Peyer's patch (tissue), 4 donors: ENCODE data around the gene CA7. TPM values are rescaled to one million over a fixed set of nuclear protein-coding genes. Genes with fewer than 3 reads are reported as not detected.
A peak's percentile ranks its signal among the peaks of the same experiment; 100 is the strongest.
"Not testable (repeated sequence)": the region's sequence is repeated elsewhere in the genome, so short reads cannot be mapped to it uniquely, and the experiment has no call there.

Experiments
- DNase-seq, 3 donors: peaks; one replicate each; pipeline ENCODE4 v3.0.0-alpha.2; 2017 to 2019
- H3K27ac ChIP-seq, 4 donors: fragments of 200-600 bp; sonication (generic); one replicate each; pipeline ENCODE4 v1.5.1; 2016 to 2019
- H3K27me3 ChIP-seq, 2 donors: fragments of 200-600 bp; sonication (generic); one replicate each; pipeline ENCODE4 v1.5.1; 2019
- H3K36me3 ChIP-seq, 3 donors: fragments of 200-600 bp; sonication (generic); one replicate each; pipeline ENCODE4 v1.5.1; 2016 to 2019
- H3K4me1 ChIP-seq, 4 donors: fragments of 200-600 bp; sonication (generic); one replicate each; pipeline ENCODE4 v1.5.1; 2016 to 2019
- H3K4me3 ChIP-seq, 4 donors: fragments of 200-600 bp; sonication (generic); 1 replicate in 3 of 4; 2 replicates in 1 of 4; pipeline ENCODE4 v1.5.1; 2016 to 2019; ENCODE audit warnings: mild to moderate bottlenecking in 1 of 4
- H3K9me3 ChIP-seq, 4 donors: fragments of 200-600 bp; sonication (generic); one replicate each; pipeline ENCODE4 v1.5.1; 2016 to 2019; ENCODE audit warnings: mild to moderate bottlenecking in 1 of 4
- POLR2A ChIP-seq, 2 donors: fragments of 450-650 bp; IDR thresholded peaks; one replicate each; pipeline ENCODE4 v1.5.1; 2017; ENCODE audit warnings: antibody characterized with exemption in 2 of 2, mild to moderate bottlenecking in 2 of 2, moderate library complexity in 2 of 2
- total RNA-seq, 4 donors: library from RNA; depleted of rRNA; stranded (reverse); fragments of >200 nt; gene quantifications; one replicate each; pipeline ENCODE4 v1.1.0, GENCODE V29; 2016
- TF ChIP-seq, protein P1 (sequence below), 6 experiments: fragments of 450-650 bp in 4 of 6; fragments of 200-600 bp in 2 of 6; sonication (generic) in 1 of 6; IDR thresholded peaks; one replicate each; pipeline ENCODE4 v1.5.1; 2017 to 2019; ENCODE audit warnings: antibody characterized with exemption in 6 of 6, mild to moderate bottlenecking in 3 of 6, moderate library complexity in 1 of 6

The CA7 gene
- total RNA-seq, 4 donors from 2014 or later: 13.2 to 59.4 (median 32.2) TPM

DNA sequence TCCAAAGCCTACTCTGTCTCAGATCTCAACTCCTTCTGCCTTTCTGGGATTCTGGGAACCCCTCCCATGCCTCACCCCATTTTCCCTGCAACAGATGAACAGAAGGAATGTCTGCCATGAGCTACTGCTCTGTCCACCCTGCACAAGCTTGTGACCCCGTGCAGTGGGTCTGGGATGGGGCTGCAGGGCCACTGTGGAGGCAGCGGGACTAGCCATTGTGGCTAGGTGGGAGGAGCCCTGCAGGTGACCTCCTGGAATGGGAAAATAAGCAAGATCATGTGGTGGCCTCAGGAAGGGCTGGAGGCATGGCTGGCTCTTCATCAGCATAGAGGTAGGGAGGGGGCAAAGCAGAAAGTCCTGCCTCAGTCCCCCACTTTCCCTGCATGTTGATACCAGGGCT, 49.8 kb downstream of the CA7 start:
- peaks cover 3 to 20% (median 4%) of the 10 kb centered on the region in 4 donors for H3K4me1 ChIP-seq
- no peaks in the 10 kb centered on the region for H3K27me3 ChIP-seq
- no peak for TF ChIP-seq POLR2A (IDR thresholded peaks at IDR 0.05)
- H3K27ac ChIP-seq: no peak overlapping the region
- no peak for DNase-seq
- no peaks in the 10 kb centered on the region for H3K9me3 ChIP-seq
- H3K4me3 ChIP-seq: no peak overlapping the region
- no peaks in the 10 kb centered on the region for H3K36me3 ChIP-seq

DNA sequence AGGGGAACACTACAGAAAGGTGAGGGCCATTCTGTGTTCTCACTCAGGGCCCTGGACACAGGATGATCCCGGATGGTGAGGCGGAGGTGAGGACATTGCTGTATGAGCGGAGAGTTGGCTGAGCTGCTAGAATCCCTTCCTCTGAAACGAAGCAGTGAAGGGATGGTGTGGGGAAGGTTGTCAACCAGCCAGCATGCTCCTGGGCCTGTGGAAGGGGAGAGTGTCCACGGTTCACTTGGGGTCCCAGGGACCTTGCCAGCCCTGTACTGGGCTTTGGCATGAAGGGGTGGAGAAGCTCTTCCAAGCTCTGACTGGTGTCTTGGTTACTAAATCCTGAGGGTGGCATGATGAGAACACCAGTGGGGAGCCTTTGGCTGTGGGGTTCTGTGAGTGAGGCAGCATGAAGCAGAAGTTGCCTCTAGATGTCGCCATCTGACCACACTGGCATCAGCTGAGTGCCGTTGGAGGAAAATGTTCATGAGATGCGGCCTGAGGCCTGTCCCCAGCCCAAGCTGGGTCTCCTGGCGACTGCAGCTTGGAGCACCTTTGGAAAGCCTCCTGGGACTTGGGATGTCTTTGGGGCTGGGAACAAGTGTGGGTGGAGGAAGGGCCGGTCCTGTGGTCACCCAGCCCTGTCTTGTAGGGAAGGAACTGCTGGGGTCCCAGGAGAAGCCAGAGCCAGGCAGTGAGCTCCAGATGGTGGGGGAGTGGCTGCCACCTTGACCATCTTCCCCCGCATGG, 50.9 kb downstream of the CA7 start:
- Histone ChIP-seq H3K27ac (peak overlapping the region in 3 of 4 donors; percentile 54 to 82 (median 71)), H3K36me3 (no peaks in the 10 kb centered on the region), H3K4me1 (peaks cover 3 to 31% (median 10%) of the 10 kb centered on the region in 4 donors), H3K9me3 (no peaks in the 10 kb centered on the region), H3K4me3 (no peak overlapping the region), H3K27me3 (no peaks in the 10 kb centered on the region)
- TF ChIP-seq, protein P1, sequence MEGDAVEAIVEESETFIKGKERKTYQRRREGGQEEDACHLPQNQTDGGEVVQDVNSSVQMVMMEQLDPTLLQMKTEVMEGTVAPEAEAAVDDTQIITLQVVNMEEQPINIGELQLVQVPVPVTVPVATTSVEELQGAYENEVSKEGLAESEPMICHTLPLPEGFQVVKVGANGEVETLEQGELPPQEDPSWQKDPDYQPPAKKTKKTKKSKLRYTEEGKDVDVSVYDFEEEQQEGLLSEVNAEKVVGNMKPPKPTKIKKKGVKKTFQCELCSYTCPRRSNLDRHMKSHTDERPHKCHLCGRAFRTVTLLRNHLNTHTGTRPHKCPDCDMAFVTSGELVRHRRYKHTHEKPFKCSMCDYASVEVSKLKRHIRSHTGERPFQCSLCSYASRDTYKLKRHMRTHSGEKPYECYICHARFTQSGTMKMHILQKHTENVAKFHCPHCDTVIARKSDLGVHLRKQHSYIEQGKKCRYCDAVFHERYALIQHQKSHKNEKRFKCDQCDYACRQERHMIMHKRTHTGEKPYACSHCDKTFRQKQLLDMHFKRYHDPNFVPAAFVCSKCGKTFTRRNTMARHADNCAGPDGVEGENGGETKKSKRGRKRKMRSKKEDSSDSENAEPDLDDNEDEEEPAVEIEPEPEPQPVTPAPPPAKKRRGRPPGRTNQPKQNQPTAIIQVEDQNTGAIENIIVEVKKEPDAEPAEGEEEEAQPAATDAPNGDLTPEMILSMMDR (IDR thresholded peaks at IDR 0.05): peak in 5 of 6 experiments; percentile 16 to 96 (median 89)
- no peak for TF ChIP-seq POLR2A (IDR thresholded peaks at IDR 0.05)
- peak; percentile 30 to 87 (median 75) for DNase-seq

DNA sequence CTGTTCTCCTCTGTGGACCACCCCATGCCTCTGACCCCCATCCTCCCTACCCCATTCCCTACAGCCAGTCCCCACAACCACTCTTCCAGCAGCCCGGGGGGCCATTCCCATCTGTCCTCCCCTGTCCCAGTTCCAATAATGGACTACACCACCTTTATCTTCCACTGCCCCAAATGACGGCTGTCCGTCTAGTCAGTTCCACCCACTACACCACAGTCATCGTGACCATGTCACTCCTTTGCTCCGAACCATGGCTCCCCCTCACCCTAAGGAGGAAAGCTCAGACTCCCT, 51.4 kb downstream of the CA7 start:
- Histone ChIP-seq H3K4me1 (peaks cover 3 to 36% (median 11%) of the 10 kb centered on the region in 4 donors), H3K36me3 (no peaks in the 10 kb centered on the region), H3K27me3 (no peaks in the 10 kb centered on the region), H3K27ac (peak overlapping the region in 3 of 4 donors; percentile 54 to 82 (median 71)), H3K4me3 (no peak overlapping the region), H3K9me3 (no peaks in the 10 kb centered on the region)
- DNase-seq: no peak
- TF ChIP-seq, protein P1 (IDR thresholded peaks at IDR 0.05): no peak
- TF ChIP-seq POLR2A (IDR thresholded peaks at IDR 0.05): no peak

DNA sequence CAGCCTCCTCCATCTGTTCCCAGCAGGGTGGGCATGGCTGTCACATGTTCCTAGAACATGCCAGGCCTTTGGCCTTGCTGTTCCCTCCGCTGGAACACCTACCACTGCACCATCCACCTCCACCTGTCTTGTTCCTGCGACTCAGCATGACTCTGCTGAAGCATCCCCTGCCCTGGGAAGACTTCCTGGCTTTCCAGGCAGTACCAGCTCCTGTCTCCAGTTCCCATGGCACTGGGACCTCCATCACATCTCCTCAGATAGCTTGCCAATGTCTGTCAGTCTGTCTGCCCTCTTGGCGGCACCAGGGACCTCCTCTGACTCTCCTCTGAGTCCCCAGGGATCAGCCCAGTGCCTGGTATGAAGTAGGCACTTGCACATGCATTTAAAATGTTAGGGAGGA, 51.8 kb downstream of the CA7 start:
- no peak for DNase-seq
- Histone ChIP-seq H3K27ac (peak overlapping the region in 3 of 4 donors; percentile 54 to 82 (median 71)), H3K9me3 (no peaks in the 10 kb centered on the region), H3K27me3 (no peaks in the 10 kb centered on the region), H3K4me3 (no peak overlapping the region), H3K36me3 (no peaks in the 10 kb centered on the region), H3K4me1 (peaks cover 3 to 40% (median 11%) of the 10 kb centered on the region in 4 donors)
- TF ChIP-seq, protein P1 (IDR thresholded peaks at IDR 0.05): no peak
- TF ChIP-seq POLR2A (IDR thresholded peaks at IDR 0.05): no peak

DNA sequence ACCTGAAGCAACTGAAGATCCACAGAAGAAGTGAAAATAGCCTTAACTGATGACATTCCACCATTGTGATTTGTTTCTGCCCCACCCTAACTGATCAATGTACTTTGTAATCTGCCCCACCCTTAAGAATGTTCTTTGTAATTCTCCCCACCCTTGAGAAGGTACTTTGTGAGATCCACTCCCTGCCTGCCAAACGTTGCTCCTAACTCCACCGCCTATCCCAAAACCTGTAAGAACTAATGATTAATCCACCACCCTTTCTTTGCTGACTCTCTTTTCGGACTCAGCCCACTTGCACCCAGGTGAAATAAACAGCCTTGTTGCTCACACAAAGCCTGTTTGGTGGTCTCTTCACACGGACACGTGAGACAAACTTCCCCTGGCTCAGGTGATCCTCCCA, 52.5 kb downstream of the CA7 start:
- peak in 1 of 2 donors; percentile 50 for TF ChIP-seq POLR2A (IDR thresholded peaks at IDR 0.05)
- H3K27ac ChIP-seq: peak overlapping the region in 3 of 4 donors; percentile 54 to 82 (median 71)
- H3K9me3 ChIP-seq, H3K36me3 ChIP-seq, H3K27me3 ChIP-seq, H3K4me3 ChIP-seq: not testable (repeated sequence)
- DNase-seq: peak in 1 of 3 donors; percentile 48
- H3K4me1 ChIP-seq: peaks cover 3 to 47% (median 11%) of the 10 kb centered on the region in 4 donors

DNA sequence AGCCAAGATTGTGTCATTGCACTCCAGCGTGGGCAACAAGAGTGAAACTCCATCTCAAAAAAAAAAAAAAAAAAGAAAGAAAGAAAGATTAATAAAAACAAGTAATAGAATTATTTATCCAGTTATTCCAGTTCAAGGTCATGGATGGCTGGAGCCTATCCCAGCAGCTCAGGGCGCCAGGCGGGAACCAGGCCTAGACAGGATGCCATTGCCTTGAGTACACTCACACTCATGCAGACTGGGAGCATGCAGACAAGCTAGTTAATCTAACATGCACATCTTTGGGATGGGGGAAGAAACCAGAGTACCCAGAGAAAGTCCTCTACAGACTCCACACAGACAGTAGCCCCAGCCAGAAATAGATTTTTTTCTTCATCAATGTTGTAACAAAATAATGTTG, 54.0 kb downstream of the CA7 start:
- no peaks in the 10 kb centered on the region for H3K36me3 ChIP-seq
- TF ChIP-seq POLR2A (IDR thresholded peaks at IDR 0.05): no peak
- TF ChIP-seq, protein P1 (IDR thresholded peaks at IDR 0.05): no peak
- H3K4me3 ChIP-seq: no peak overlapping the region
- peak overlapping the region in 2 of 4 donors; percentile 85 for H3K27ac ChIP-seq
- peaks cover 3 to 49% (median 11%) of the 10 kb centered on the region in 4 donors for H3K4me1 ChIP-seq
- H3K27me3 ChIP-seq: no peaks in the 10 kb centered on the region
- no peaks in the 10 kb centered on the region for H3K9me3 ChIP-seq
- DNase-seq: peak in 1 of 3 donors; percentile 49
